ENCODE measurements around the gene ZRANB1. TPM values are rescaled to one million over a fixed set of nuclear protein-coding genes. Genes with fewer than 3 reads are reported as not detected.

ZRANB1 gene
- total RNA-seq, 6 donors from 2014 or later, result 14.6 to 35.4 (median 17.1) TPM

- no peak overlapping the region for H3K4me3 ChIP-seq
- 96 to 100% methylated on average over 2 to 3 of the region's 3 CpGs for WGBS, 2 donors
- no peaks in the 10 kb centered on the region for H3K9me3 ChIP-seq
- no peak for DNase-seq
- no peak for TF ChIP-seq EP300 (IDR thresholded peaks at IDR 0.05)
- no peak for TF ChIP-seq POLR2A (IDR thresholded peaks at IDR 0.05)
- TF ChIP-seq POLR2AphosphoS5 (IDR thresholded peaks at IDR 0.05), result no peak
- no peak for TF ChIP-seq CTCF (IDR thresholded peaks at IDR 0.05)
- H3K4me1 ChIP-seq, result peaks cover 13 to 27% (median 20%) of the 10 kb centered on the region in 4 donors
- ATAC-seq (ENCODE audit: low FRiP score in 2 of 2), result no peak
- no peaks in the 10 kb centered on the region for H3K27me3 ChIP-seq
- H3K36me3 ChIP-seq, result no peaks in the 10 kb centered on the region
- no peak overlapping the region for H3K27ac ChIP-seq
Observed at GRCh38 chr10:124959564-124959963, 17.6 kb downstream of the ZRANB1 start.

GRCh38 chr10:124961248-124961570 is 19.3 kb downstream of the ZRANB1 start:
- Histone ChIP-seq H3K9me3 (no peaks in the 10 kb centered on the region), H3K27ac (no peak overlapping the region), H3K4me3 (no peak overlapping the region), H3K36me3 (peaks cover 0 to 2% (median 0%) of the 10 kb centered on the region in 4 donors), H3K27me3 (no peaks in the 10 kb centered on the region), H3K4me1 (peaks cover 11 to 22% (median 12%) of the 10 kb centered on the region in 4 donors)
- no peak for ATAC-seq (ENCODE audit: low FRiP score in 2 of 2)
- 72 to 73% methylated on average over 4 of the region's 4 CpGs for WGBS, 2 donors
- TF ChIP-seq POLR2A (IDR thresholded peaks at IDR 0.05) (no peak), POLR2AphosphoS5 (IDR thresholded peaks at IDR 0.05) (no peak), CTCF (IDR thresholded peaks at IDR 0.05) (no peak), EP300 (IDR thresholded peaks at IDR 0.05) (no peak)
- no peak for DNase-seq

- TF ChIP-seq EP300 (IDR thresholded peaks at IDR 0.05) (no peak), CTCF (IDR thresholded peaks at IDR 0.05) (no peak), POLR2AphosphoS5 (IDR thresholded peaks at IDR 0.05) (no peak), POLR2A (IDR thresholded peaks at IDR 0.05) (no peak)
- DNase-seq (no peak), ATAC-seq (ENCODE audit: low FRiP score in 2 of 2) (no peak)
- Histone ChIP-seq H3K27me3 (no peaks in the 10 kb centered on the region), H3K4me1 (peaks cover 5 to 11% (median 8%) of the 10 kb centered on the region in 4 donors), H3K9me3 (no peaks in the 10 kb centered on the region), H3K36me3 (peaks cover 0 to 14% (median 5%) of the 10 kb centered on the region in 4 donors), H3K27ac (no peak overlapping the region), H3K4me3 (no peak overlapping the region)
- 91 to 97% methylated on average over 3 of the region's 3 CpGs for WGBS, 2 donors
Observed at GRCh38 chr10:124962421-124962820, 20.5 kb downstream of the ZRANB1 start.

- no peak overlapping the region for H3K4me3 ChIP-seq
- ATAC-seq (ENCODE audit: low FRiP score in 2 of 2) (no peak), DNase-seq (no peak)
- no peaks in the 10 kb centered on the region for H3K9me3 ChIP-seq
- H3K36me3 ChIP-seq, result peaks cover 5 to 26% (median 9%) of the 10 kb centered on the region in 4 donors
- H3K27ac ChIP-seq, result no peak overlapping the region
- 80 to 84% methylated on average over 7 of the region's 7 CpGs for WGBS, 2 donors
- H3K27me3 ChIP-seq, result no peaks in the 10 kb centered on the region
- H3K4me1 ChIP-seq, result peaks cover 0 to 7% (median 4%) of the 10 kb centered on the region in 4 donors
- TF ChIP-seq EP300 (IDR thresholded peaks at IDR 0.05), result no peak
- no peak for TF ChIP-seq CTCF (IDR thresholded peaks at IDR 0.05)
- TF ChIP-seq POLR2A (IDR thresholded peaks at IDR 0.05), result no peak
- TF ChIP-seq POLR2AphosphoS5 (IDR thresholded peaks at IDR 0.05), result no peak
Observed at GRCh38 chr10:124963866-124964720, 22.2 kb downstream of the ZRANB1 start.
